ENCODE measurements around the gene MARCHF10. TPM values are rescaled to one million over a fixed set of nuclear protein-coding genes. Genes with fewer than 3 reads are reported as not detected.
A peak's percentile ranks its signal among the peaks of the same experiment; 100 is the strongest.

Gene MARCHF10
- total and polyA plus RNA-seq, 9 of the 15 experiments (the other 6 are each of a cell fraction or from before 2014, with no cell fraction given) = not detected

DNA sequence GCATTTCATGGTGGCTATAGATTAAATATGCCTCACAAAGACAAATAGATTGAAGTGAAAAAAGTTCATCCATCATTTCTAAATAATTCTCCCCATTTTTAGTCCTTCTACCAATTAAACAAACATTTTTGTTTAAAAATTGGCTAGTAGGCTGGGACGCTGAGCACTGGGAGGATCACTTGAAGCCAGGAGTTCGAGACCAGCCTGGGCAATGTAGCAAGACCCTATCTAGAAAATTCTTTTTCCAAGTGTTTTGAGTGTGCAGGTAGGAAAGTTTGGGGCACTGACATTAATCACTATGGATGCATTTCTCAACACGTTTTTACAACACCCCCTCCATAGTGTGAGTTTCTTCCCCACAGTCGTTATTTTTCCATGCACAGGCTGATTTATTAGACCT, 123.9 kb downstream of the MARCHF10 start:
- Histone ChIP-seq H4K20me1 (replicated peaks; ENCODE audit: control insufficient read depth, insufficient read depth, low read length) (no peaks in the 10 kb centered on the region), H3K27ac (ENCODE audit: extremely low read depth, low read depth, low read length) (no peak overlapping the region), H3K27me3 (ENCODE audit: control insufficient read depth in 2 of 2, insufficient read depth in 2 of 2, low read length in 2 of 2) (no peaks in the 10 kb centered on the region), H3K36me3 (ENCODE audit: control insufficient read depth, insufficient read depth, low read length) (no peaks in the 10 kb centered on the region; the same call in 2 of the 3 replicates), H2AFZ (ENCODE audit: low read depth, low read length) (no peak overlapping the region), H3K4me1 (replicated peaks in 1 of 2; ENCODE audit: control insufficient read depth in 2 of 2, insufficient read depth in 2 of 2, low read length in 2 of 2) (peaks cover 16 to 37% of the 10 kb centered on the region in 2 experiments), H3K9me1 (ENCODE audit: control insufficient read depth, insufficient read depth, low read length) (no peaks in the 10 kb centered on the region), H3K9ac (ENCODE audit: insufficient read depth in 1 of 2, low read depth in 2 of 2, low read length in 2 of 2) (no peak overlapping the region), H3K9me3 (replicated peaks; ENCODE audit: control insufficient read depth, insufficient read depth, low read depth, low read length) (no peaks in the 10 kb centered on the region), H3K4me2 (ENCODE audit: insufficient read depth, low read length) (no peak overlapping the region), H3K79me2 (ENCODE audit: control insufficient read depth, insufficient read depth, low read length) (peaks cover 9% of the 10 kb centered on the region; the same call in 2 of the 3 replicates), H3K4me3 (no peak overlapping the region)
- BruUV-seq (replicated peaks) = no TSS peak
- FAIRE-seq (no peak), ATAC-seq (no peak), DNase-seq (ENCODE audit: extremely low read depth in 1 of 4, low spot score in 3 of 4) (no peak)
- CTCF ChIA-PET (ENCODE audit: low intra/inter-chr PET ratio) = no interaction called here
- TF ChIP-seq RBM25 (IDR thresholded peaks at IDR 0.05; ENCODE audit: low read depth, low read length, severe bottlenecking) (peak; percentile 70), ZNF121 (CRISPR knock-in tag; conservative IDR thresholded peaks at IDR 0.05) (peak; percentile 94), ZNF175 (CRISPR knock-in tag; IDR thresholded peaks at IDR 0.05; ENCODE audit: low read depth) (no peak)
- POLR2A ChIA-PET = no interaction called here
- in situ Hi-C loops (cut with MboI) (loop anchor here (25.0 kb wide), 1 partner anchor 728 kb away; no protein-coding TSS in a partner anchor), intact Hi-C loops (cut with micrococcal nuclease) (no loop called here)
- 73% methylated on average over 4 of the region's 4 CpGs for WGBS (ENCODE audit: insufficient coverage, low coverage, missing lambda C conversion rate)

- H3K79me2 ChIP-seq (ENCODE audit: control insufficient read depth, insufficient read depth, low read length) = peaks cover 9% of the 10 kb centered on the region; the same call in 2 of the 3 replicates
- H3K9me1 ChIP-seq (ENCODE audit: control insufficient read depth, insufficient read depth, low read length) = no peaks in the 10 kb centered on the region
- in situ Hi-C loops (cut with MboI) (loop anchor here (25.0 kb wide), 1 partner anchor 730 kb away; no protein-coding TSS in a partner anchor), intact Hi-C loops (cut with micrococcal nuclease) (no loop called here)
- peak overlapping the region; percentile 87 for H3K27ac ChIP-seq (ENCODE audit: extremely low read depth, low read depth, low read length)
- DNase-seq (ENCODE audit: extremely low read depth in 1 of 4, low spot score in 3 of 4) (no peak), FAIRE-seq (no peak), ATAC-seq (peak; percentile 7)
- no peaks in the 10 kb centered on the region for H3K27me3 ChIP-seq (ENCODE audit: control insufficient read depth in 2 of 2, insufficient read depth in 2 of 2, low read length in 2 of 2)
- peaks cover 16 to 44% of the 10 kb centered on the region in 2 experiments for H3K4me1 ChIP-seq (replicated peaks in 1 of 2; ENCODE audit: control insufficient read depth in 2 of 2, insufficient read depth in 2 of 2, low read length in 2 of 2)
- POLR2A ChIA-PET = interaction anchor here (0.6 to 1.7 kb wide), 6 partner anchors 9 to 100 kb away, joined by 3 to 8 read pairs (median 5); no protein-coding TSS in a partner anchor
- no peaks in the 10 kb centered on the region for H4K20me1 ChIP-seq (replicated peaks; ENCODE audit: control insufficient read depth, insufficient read depth, low read length)
- CTCF ChIA-PET (ENCODE audit: low intra/inter-chr PET ratio) = no interaction called here
- WGBS (ENCODE audit: insufficient coverage, low coverage, missing lambda C conversion rate) = 39% methylated on average over 8 of the region's 8 CpGs
- peak overlapping the region; percentile 87 for H2AFZ ChIP-seq (ENCODE audit: low read depth, low read length)
- H3K4me3 ChIP-seq = peak overlapping the region; percentile 47
- BruUV-seq (replicated peaks) = TSS peak; percentile 77
- no peaks in the 10 kb centered on the region for H3K9me3 ChIP-seq (replicated peaks; ENCODE audit: control insufficient read depth, insufficient read depth, low read depth, low read length)
- H3K9ac ChIP-seq (ENCODE audit: insufficient read depth in 1 of 2, low read depth in 2 of 2, low read length in 2 of 2) = peak overlapping the region; percentile 70 to 91
- peak overlapping the region; percentile 96 for H3K4me2 ChIP-seq (ENCODE audit: insufficient read depth, low read length)
- H3K36me3 ChIP-seq (ENCODE audit: control insufficient read depth, insufficient read depth, low read length) = no peaks in the 10 kb centered on the region; the same call in 2 of the 3 replicates
- no peak for TF ChIP-seq U2AF2 (optimal IDR thresholded peaks at IDR 0.05; ENCODE audit: low read depth, low read length)
- no peak for TF ChIP-seq PCBP2 (IDR thresholded peaks at IDR 0.05; ENCODE audit: low read depth, low read length, poor library complexity, severe bottlenecking)
- TF ChIP-seq KDM5B (IDR thresholded peaks at IDR 0.05; ENCODE audit: insufficient replicate concordance, low read depth, low read length) = peak; percentile 28
- TF ChIP-seq HMGN3 (IDR thresholded peaks at IDR 0.05; ENCODE audit: borderline replicate concordance, extremely low read depth, insufficient read length, low read depth, low read length) = peak; percentile 13
- TF ChIP-seq, protein P1, sequence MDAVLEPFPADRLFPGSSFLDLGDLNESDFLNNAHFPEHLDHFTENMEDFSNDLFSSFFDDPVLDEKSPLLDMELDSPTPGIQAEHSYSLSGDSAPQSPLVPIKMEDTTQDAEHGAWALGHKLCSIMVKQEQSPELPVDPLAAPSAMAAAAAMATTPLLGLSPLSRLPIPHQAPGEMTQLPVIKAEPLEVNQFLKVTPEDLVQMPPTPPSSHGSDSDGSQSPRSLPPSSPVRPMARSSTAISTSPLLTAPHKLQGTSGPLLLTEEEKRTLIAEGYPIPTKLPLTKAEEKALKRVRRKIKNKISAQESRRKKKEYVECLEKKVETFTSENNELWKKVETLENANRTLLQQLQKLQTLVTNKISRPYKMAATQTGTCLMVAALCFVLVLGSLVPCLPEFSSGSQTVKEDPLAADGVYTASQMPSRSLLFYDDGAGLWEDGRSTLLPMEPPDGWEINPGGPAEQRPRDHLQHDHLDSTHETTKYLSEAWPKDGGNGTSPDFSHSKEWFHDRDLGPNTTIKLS (IDR thresholded peaks at IDR 0.05; ENCODE audit: borderline replicate concordance, low read depth) = no peak
- TF ChIP-seq RBFOX2 (IDR thresholded peaks at IDR 0.05; ENCODE audit: low read depth, low read length) = peak; percentile 52; the same call in 1 of the 2 replicates
- TF ChIP-seq FOXP1 (CRISPR knock-in tag; IDR thresholded peaks at IDR 0.05) = no peak
- 0 out of 2 replicates have a peak, but pooled peaks have one; percentile 22 for TF ChIP-seq ZNF584 (CRISPR knock-in tag; IDR thresholded peaks at IDR 0.05; ENCODE audit: low read depth)
- no peak for TF ChIP-seq NR2C2 (CRISPR knock-in tag; IDR thresholded peaks at IDR 0.05)
- peak; percentile 17; the same call in 1 of the 2 replicates for TF ChIP-seq NR2C2 (tag; IDR thresholded peaks at IDR 0.05)
- TF ChIP-seq HNRNPL (IDR thresholded peaks at IDR 0.05; ENCODE audit: low read depth, low read length) = 0 out of 2 replicates have a peak, but pooled peaks have one; percentile 9
Measured at GRCh38 chr17:62681939-62682381, 126.2 kb downstream of the MARCHF10 start.

Data from K562 (cell line).